Measurements from ENCODE around the gene GH1.
"Not testable (repeated sequence)": the region's sequence is repeated elsewhere in the genome, so short reads cannot be mapped to it uniquely, and the experiment has no call there.

Gene GH1

DNA sequence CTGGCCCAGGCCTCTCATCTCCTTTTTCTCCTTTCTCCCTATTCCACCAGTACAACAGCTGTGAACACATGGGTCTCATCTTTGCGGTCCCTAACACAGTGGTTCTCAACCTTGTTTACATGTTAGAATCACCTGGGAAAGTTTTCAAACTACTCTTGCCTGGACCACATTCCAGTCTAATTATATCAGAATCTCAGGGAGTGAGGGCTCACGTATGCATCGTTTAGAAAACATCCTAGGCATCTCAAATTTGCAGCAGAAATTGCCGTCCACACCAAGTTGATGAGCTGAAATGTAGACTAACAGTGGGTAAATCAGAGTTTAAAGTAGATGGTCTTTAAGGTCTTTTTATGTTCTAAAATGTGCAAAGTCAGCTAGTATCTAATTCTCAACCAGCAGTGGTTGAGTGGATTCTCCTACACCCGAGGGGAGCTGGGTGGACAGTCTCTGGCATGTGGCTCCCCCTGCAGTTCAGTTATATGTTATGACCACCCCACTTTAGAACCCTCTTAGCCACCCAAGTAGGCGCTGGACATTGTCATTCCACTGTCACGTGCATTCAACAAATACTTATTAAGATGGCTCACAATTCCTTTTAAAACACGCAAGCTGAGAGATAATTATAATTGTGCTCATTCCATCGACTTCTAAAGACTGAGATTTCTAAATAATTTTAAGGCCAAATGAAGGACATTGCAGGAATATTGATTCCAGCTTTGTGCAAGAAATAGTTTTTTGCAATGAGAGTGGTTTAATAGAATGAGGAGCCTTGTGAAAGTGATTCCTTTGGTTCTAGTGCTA, 48.9 kb downstream of the GH1 start:
- H3K4me1 ChIP-seq (ENCODE audit: control extremely low read depth in 1 of 4, control insufficient read depth in 4 of 4, insufficient read depth in 4 of 4, low read length in 3 of 4); H3K27ac ChIP-seq (ENCODE audit: insufficient read depth in 1 of 2, low read depth in 1 of 2, low read length in 2 of 2, poor library complexity in 1 of 2, severe bottlenecking in 2 of 2); H3K4me3 ChIP-seq (ENCODE audit: control insufficient read depth in 1 of 7, extremely low read depth in 1 of 7, insufficient read depth in 4 of 7, low read depth in 2 of 7, low read length in 6 of 7); H3K36me3 ChIP-seq (ENCODE audit: control insufficient read depth in 4 of 4, insufficient read depth in 4 of 4, low read length in 3 of 4); H3K9me3 ChIP-seq (ENCODE audit: control extremely low read depth in 1 of 5, control insufficient read depth in 4 of 5, insufficient read depth in 2 of 5, low read depth in 1 of 5, low read length in 4 of 5); H3K27me3 ChIP-seq (replicated peaks in 2 of 5; ENCODE audit: control insufficient read depth in 4 of 5, insufficient read depth in 5 of 5, low read length in 4 of 5): not testable (repeated sequence)
- WGBS (ENCODE audit: insufficient coverage), result 100% methylated on average over 4 of the region's 9 CpGs
- peak in 2 of 3 donors; percentile 19 for DNase-seq
- CTCF ChIA-PET, result interaction anchor here (0.7 to 1.6 kb wide), 6 partner anchors 10 to 76 kb away, joined by 3 to 4 read pairs (median 4); partner anchors contain the start of gene GH2
- POLR2A ChIA-PET, result interaction anchor here (0.6 kb wide), 1 partner anchor 620 kb away, joined by 3 read pairs; no protein-coding TSS in a partner anchor

Measured in common myeloid progenitor, CD34-positive (primary cell).